Activated CD8-positive, alpha-beta memory T cell treated with anti-CD3 and anti-CD28 coated beads, Interleukin-2, amount 50 U/mL, for 4 hours (primary cell): ENCODE results near the gene SECTM1.
"Not testable (repeated sequence)": the region's sequence is repeated elsewhere in the genome, so short reads cannot be mapped to it uniquely, and the experiment has no call there.

Experiments used
- DNase-seq: peaks from one replicate; pipeline ENCODE4 v3.0.0-alpha.2; 2020

Gene SECTM1

GRCh38 chr17:82367724-82368524, 34.4 kb upstream of the SECTM1 start:
- DNase-seq = no peak

- no peak for DNase-seq
Observed at GRCh38 chr17:82366749-82367148, 33.2 kb upstream of the SECTM1 start.

GRCh38 chr17:82365606-82366295, 32.2 kb upstream of the SECTM1 start:
- no peak for DNase-seq

GRCh38 chr17:82361885-82362633, 28.5 kb upstream of the SECTM1 start:
- no peak for DNase-seq

- DNase-seq = not testable (repeated sequence)
Observed at GRCh38 chr17:82359451-82360074, 26.0 kb upstream of the SECTM1 start.

GRCh38 chr17:82358465-82359350, 25.1 kb upstream of the SECTM1 start, which contains the start of gene TEX19:
Gene TEX19 (plus strand): TSS chr17:82359247. CDS start chr17:82362151, 2,904 bp downstream.
- no peak for DNase-seq

- no peak for DNase-seq
Observed at GRCh38 chr17:82357394-82357793, 23.8 kb upstream of the SECTM1 start.

- no peak for DNase-seq
Observed at GRCh38 chr17:82356845-82357355, 23.3 kb upstream of the SECTM1 start.

GRCh38 chr17:82355770-82356427, 22.3 kb upstream of the SECTM1 start:
- DNase-seq = no peak

GRCh38 chr17:82354804-82355308, 21.3 kb upstream of the SECTM1 start:
- DNase-seq = no peak

GRCh38 chr17:82353484-82353883, 19.9 kb upstream of the SECTM1 start:
- no peak for DNase-seq

GRCh38 chr17:82351713-82352488, 18.3 kb upstream of the SECTM1 start:
- peak; percentile 83 for DNase-seq

- no peak for DNase-seq
Observed at GRCh38 chr17:82351254-82351712, 17.7 kb upstream of the SECTM1 start.

- DNase-seq = no peak
Observed at GRCh38 chr17:82350182-82351030, 16.8 kb upstream of the SECTM1 start.

GRCh38 chr17:82349287-82349701, 15.7 kb upstream of the SECTM1 start:
- no peak for DNase-seq

GRCh38 chr17:82348866-82349265, 15.3 kb upstream of the SECTM1 start:
- DNase-seq = no peak

- DNase-seq = no peak
Observed at GRCh38 chr17:82348434-82348833, 14.9 kb upstream of the SECTM1 start.

GRCh38 chr17:82347994-82348393, 14.4 kb upstream of the SECTM1 start:
- DNase-seq = not testable (repeated sequence)
